Bronchial epithelial cell (primary cell): ENCODE results near the gene CYSLTR2. TPM values are rescaled to one million over a fixed set of nuclear protein-coding genes. Genes with fewer than 3 reads are reported as not detected.

Source experiments
- DNase-seq: peaks from one replicate; pipeline ENCODE4 v3.0.0-alpha.2; 2010; ENCODE audit warnings: low read depth
- FAIRE-seq: peaks from 2 replicates; lab custom pipeline; 2011; peaks lifted over from hg19 to GRCh38; lab: Jason Lieb, UNC
- H3K27me3 ChIP-seq: 2 replicates; pipeline ENCODE4 v1.5.1; 2011; ENCODE audit warnings: low read length; ENCODE audit not compliant: control insufficient read depth, insufficient read depth
- H3K36me3 ChIP-seq: 2 replicates; pipeline ENCODE4 v1.5.1; 2011; ENCODE audit warnings: low read length; ENCODE audit not compliant: control insufficient read depth, insufficient read depth
- H3K4me3 ChIP-seq: 2 replicates; pipeline ENCODE4 v1.5.1; 2011; ENCODE audit warnings: mild to moderate bottlenecking, low read depth, low read length, control low read depth
- total RNA-seq: library from RNA; depleted of rRNA; stranded (reverse); fragments of >200 nt; gene quantifications from 2 replicates; pipeline ENCODE4 v1.2.1, GENCODE V29; 2014
- TF ChIP-seq, protein P1 (sequence below): IDR thresholded peaks from 2 replicates; pipeline ENCODE4 v1.5.1; 2011; ENCODE audit warnings: mild to moderate bottlenecking, moderate library complexity, low read length, control low read depth, inconsistent platforms; ENCODE audit not compliant: insufficient read depth, severe bottlenecking

CYSLTR2 gene
- total RNA-seq, 1 donor from 2014 or later, result not detected

DNA sequence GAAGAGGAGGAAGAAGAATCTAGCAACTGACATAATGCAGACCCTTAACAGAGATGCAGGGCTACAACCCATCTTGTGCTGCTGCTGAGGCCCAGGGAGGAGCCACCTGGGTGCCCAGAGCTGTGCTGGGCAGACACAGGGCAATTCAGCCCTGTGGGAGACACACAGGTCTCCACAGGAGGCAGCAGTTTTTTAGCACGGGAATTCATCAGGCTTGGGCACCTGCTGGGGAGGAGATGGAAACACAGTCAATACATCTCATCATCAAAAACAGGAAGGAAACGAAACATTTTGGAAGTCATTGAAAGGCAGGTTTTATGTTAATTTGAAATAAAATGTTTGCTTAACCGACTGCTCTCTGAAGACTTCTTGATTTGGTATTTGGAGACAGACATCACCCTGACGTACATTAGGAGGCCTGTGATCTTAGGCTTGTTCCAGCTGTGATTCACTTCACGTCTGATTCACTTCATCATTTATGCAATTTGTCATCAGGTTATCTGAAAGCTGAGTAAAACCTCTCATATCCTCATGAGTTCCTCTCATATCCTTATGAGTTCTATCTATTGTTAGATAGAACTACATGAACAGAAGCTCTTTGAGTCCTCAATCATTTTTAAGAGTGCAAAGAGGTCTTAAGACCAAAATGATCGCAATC, 77.4 kb downstream of the CYSLTR2 start:
- FAIRE-seq (no peak), DNase-seq (peak; percentile 88)
- Histone ChIP-seq H3K4me3 (no peak overlapping the region), H3K27me3 (no peaks in the 10 kb centered on the region), H3K36me3 (no peaks in the 10 kb centered on the region)
- TF ChIP-seq, protein P1, sequence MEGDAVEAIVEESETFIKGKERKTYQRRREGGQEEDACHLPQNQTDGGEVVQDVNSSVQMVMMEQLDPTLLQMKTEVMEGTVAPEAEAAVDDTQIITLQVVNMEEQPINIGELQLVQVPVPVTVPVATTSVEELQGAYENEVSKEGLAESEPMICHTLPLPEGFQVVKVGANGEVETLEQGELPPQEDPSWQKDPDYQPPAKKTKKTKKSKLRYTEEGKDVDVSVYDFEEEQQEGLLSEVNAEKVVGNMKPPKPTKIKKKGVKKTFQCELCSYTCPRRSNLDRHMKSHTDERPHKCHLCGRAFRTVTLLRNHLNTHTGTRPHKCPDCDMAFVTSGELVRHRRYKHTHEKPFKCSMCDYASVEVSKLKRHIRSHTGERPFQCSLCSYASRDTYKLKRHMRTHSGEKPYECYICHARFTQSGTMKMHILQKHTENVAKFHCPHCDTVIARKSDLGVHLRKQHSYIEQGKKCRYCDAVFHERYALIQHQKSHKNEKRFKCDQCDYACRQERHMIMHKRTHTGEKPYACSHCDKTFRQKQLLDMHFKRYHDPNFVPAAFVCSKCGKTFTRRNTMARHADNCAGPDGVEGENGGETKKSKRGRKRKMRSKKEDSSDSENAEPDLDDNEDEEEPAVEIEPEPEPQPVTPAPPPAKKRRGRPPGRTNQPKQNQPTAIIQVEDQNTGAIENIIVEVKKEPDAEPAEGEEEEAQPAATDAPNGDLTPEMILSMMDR, result no peak

DNA sequence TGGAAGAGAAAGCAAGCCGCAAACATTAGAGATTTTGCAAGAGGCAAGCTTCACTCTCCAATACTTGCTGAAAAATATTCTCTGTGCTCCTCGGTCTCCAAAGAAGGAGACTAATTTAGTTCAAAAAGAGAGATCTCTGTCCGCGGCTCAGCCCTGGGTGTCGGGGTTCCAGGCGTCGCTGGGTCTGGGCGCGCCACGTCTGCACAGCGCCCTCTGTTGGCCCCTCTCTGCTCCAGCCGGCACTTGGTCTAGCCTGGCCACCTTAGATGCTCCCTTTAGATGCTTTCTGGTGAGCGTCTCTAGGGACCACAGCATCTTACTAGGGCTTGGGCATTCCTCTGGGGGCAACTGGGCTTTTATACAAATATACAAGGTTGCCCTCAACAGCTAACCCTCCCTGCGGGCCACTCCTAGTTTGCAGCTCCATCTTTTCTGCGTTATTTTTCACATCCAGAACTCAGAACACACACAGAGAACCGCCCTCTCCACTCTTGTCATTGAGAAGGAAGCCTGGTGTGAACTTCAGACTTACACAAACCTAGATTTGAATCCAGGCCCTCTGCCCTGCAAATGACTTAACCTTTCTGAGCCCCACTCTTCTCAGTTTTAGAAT, 78.3 kb downstream of the CYSLTR2 start:
- TF ChIP-seq, protein P1, result peak; percentile 78
- FAIRE-seq, result no peak
- DNase-seq, result no peak
- H3K4me3 ChIP-seq, result no peak overlapping the region
- H3K36me3 ChIP-seq, result no peaks in the 10 kb centered on the region
- no peaks in the 10 kb centered on the region for H3K27me3 ChIP-seq

DNA sequence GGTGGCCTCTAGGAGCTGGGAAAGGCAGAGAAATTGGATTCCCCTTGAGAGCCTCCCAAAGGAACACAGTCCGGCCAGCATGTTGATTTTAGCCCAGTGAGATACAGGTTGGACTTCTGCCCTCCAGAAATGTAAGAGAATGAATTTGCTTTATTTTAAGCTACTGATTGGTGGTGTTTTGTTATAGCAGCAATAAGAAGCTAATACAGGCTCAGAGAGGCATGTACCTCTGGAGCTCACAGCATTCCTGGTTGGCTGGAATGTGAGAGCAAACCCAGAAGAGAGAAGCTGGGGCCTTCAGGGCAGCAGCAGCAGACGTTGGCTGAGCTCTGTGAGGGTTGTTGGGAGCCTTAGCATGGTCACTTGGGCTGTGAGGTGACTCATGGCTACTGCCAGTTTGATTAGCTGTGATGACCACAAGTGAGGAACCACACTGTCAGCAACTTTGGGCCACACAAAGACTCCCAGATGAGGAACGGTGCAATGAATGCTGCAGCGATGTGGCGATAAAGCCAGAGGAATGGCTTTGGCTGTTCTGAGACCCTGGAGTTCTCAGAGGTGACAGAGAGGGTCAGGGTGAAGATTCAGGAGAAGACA, 80.1 kb downstream of the CYSLTR2 start:
- FAIRE-seq, result no peak
- Histone ChIP-seq H3K36me3 (no peaks in the 10 kb centered on the region), H3K4me3 (no peak overlapping the region), H3K27me3 (no peaks in the 10 kb centered on the region)
- DNase-seq, result no peak
- TF ChIP-seq, protein P1, result no peak

DNA sequence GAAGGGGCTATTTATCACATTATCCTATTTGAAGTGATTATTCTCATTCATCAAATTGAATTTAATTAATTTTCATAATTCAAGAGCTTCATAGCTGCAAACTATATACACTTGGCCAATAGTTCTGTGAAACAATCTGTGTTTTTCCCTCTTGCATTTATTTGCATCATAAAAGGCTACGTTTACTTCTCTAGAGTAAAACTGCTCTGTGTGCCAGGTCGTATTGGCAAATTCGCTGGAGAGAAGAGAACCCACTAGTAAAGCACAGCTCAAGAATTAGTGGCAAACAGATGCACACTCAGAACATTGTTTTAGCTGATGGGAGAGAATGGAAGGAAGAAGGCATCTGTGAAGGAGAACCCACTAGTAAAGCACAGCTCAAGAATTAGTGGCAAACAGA, 81.8 kb downstream of the CYSLTR2 start:
- FAIRE-seq, result no peak

DNA sequence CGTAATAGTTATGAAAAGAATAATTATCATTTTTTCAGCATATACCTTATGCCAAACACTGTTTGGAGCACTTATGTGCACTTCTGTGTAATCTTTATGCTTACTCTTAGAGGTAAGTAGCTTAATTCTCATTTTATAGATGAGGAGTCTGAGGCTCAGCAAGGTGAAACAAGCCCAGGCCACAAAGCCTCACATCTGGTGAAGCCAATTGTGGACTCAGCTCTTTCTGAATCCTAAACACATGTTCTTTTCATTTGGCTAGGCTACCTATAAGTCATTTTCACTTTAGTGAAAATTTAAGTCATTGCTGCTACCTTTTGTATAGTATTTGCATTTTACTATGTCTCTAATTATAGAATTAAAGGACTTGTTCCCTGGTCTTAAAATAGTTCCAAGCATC, 84.0 kb downstream of the CYSLTR2 start:
- no peaks in the 10 kb centered on the region for H3K36me3 ChIP-seq
- H3K4me3 ChIP-seq, result no peak overlapping the region
- DNase-seq (no peak), FAIRE-seq (no peak)
- H3K27me3 ChIP-seq, result no peaks in the 10 kb centered on the region
- TF ChIP-seq, protein P1, result no peak

More for the DNA sequence above, 81.8 kb downstream of the CYSLTR2 start:
- TF ChIP-seq, protein P1, result no peak
- H3K4me3 ChIP-seq, result no peak overlapping the region
- H3K36me3 ChIP-seq, result no peaks in the 10 kb centered on the region
- no peak for DNase-seq
- no peaks in the 10 kb centered on the region for H3K27me3 ChIP-seq
